ENCODE results near the gene NXN.
"Not testable (repeated sequence)": the region's sequence is repeated elsewhere in the genome, so short reads cannot be mapped to it uniquely, and the experiment has no call there.

NXN gene

GRCh38 chr17:791829-792228, 187.7 kb downstream of the NXN start:
- no peak for DNase-seq

- DNase-seq: not testable (repeated sequence)
Measured at GRCh38 chr17:790874-791247, 188.7 kb downstream of the NXN start.

- not testable (repeated sequence) for DNase-seq
Measured at GRCh38 chr17:789931-790873, 189.4 kb downstream of the NXN start.

DNA sequence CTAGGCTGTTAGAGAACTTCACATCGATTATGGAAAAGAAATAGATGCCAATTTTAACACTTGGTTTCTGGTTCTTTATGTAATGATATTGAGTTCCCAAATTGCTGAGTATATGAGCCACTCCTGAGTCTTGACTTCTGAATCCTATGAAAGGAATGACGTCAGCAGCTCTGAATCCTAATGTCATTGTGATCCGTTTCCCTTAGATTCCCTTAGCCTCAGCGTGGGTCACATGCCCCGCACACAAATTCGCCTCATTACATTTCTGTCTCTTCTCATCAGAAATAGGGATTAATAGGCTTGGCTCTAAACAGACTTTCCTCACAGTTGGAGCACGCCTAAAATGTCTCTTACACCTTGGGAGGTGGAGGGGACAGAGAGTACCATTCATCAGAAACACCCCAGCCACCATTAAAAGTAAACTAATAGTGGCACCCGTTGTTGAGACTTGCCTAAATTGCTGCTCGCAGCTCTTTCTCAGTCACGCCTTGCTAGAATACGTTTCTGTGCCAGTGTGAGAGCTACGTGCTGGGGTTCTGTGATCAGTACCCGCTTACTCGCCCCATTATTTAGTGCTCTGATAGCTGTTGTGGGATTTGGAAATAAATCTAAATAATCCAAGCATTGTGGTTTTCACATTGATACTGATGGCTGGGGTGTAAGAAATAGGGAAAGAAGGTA, 190.3 kb downstream of the NXN start:
- no peak for DNase-seq

- DNase-seq: no peak
Measured at GRCh38 chr17:788551-788950, 191.0 kb downstream of the NXN start.

GRCh38 chr17:787641-788221, 191.8 kb downstream of the NXN start:
- DNase-seq: no peak

DNA sequence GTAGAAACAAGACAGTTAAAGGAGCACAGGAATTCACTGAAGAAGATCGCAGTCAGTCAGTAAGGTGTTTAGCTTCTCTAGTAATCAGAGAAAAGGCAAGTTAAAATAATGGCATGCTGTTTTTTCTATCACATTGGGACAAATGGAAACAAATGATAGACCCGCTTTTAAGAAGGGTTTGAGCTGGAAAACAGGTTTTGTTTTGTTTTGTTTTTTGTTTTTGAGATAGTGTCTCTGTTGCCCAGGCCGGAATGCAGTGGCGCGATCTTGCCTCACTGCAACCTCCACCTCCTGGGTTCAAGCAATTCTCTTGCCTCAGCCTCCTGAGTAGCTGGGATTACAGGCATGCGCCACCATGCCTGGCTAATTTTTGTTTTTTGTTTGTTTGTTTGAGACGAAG, 193.7 kb downstream of the NXN start:
- not testable (repeated sequence) for DNase-seq

- DNase-seq: no peak
Measured at GRCh38 chr17:784143-784542, 195.4 kb downstream of the NXN start.

- peak; percentile 59 for DNase-seq
Measured at GRCh38 chr17:781805-782731, 197.5 kb downstream of the NXN start, which contains the start of the genes GLOD4 and MRM3. GLOD4 (minus strand) TSS chr17:782280; CDS start chr17:782255, 25 bp downstream. MRM3 (plus strand) TSS chr17:782353; CDS start chr17:782379, 26 bp downstream.

DNA sequence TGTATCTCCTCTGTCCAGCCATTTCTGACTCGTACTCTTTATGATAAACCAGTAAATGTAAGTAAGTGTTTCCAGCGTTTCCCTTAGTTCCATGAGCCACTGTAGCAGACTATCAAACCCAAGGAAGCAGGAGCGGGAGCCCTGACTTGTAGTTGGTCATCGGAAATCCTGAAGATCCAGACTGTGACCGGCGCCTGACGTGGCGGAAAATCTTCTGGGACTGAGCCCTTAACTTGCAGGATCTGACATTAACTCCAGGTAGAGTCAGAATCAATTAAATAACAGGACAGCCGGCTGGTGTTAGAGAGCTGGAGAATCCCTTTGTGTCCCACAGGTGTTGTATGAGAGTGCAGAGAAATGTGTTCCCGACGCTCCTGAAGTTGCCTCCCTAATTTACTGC, 201.5 kb downstream of the NXN start:
- no peak for DNase-seq

DNA sequence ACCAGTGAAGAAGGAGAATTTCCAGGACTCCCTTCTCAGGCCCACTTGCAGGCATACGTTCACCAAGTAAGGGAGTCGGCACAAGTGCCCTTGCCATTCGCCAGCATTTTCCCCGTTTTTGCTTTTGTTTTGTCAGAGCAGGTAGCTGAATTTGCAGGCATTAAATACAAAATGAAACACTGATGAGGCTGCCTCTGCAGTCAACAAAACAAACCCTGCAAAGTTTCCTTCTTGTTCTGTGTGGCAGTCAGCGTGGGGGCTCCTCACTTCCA, 205.3 kb downstream of the NXN start:
- DNase-seq: no peak

DNA sequence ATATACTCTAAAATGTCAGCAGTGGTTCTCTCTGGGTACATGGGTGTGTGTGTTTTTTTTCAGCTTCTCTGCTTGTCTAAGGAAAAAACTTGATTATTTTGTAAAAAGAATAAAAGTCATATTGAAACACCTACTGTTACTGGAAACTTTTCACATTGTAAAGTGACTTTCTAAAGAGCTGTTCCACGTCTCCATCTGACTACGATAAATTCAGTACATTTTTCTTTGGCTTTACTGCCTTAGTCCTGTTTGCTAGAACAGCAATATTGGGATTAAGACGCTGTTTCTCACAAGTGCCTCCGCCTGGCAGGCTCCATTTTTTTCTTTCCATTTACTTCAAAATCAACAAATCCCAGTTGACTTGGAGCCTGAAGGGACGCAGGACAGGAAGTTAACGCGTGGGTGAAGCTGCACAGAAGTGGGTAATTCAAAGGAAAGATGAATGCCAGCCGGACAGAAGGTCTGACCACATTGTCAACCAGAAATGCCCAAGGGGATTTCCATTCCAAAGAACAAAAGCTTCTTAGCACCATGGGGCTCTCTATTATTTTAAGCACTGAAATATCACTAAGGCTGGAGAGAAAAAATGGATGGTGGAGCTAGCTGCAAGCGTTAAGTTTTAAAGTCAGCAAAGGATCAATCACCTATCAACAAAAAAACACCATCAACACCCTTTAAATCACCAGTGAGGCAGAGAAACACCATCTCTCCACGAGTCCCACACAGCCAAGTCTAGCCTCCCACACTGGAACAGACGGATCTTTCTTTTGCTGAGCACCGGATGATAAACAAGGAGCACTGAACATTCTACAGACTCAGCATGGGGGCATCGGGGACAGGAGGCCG, 205.9 kb downstream of the NXN start:
- no peak for DNase-seq

GRCh38 chr17:773016-773415, 206.6 kb downstream of the NXN start:
- DNase-seq: no peak

- DNase-seq: no peak
Measured at GRCh38 chr17:767076-767475, 212.5 kb downstream of the NXN start.

- no peak for DNase-seq
Measured at GRCh38 chr17:760371-760770, 219.2 kb downstream of the NXN start.

- DNase-seq: no peak
Measured at GRCh38 chr17:759964-760363, 219.6 kb downstream of the NXN start.

DNA sequence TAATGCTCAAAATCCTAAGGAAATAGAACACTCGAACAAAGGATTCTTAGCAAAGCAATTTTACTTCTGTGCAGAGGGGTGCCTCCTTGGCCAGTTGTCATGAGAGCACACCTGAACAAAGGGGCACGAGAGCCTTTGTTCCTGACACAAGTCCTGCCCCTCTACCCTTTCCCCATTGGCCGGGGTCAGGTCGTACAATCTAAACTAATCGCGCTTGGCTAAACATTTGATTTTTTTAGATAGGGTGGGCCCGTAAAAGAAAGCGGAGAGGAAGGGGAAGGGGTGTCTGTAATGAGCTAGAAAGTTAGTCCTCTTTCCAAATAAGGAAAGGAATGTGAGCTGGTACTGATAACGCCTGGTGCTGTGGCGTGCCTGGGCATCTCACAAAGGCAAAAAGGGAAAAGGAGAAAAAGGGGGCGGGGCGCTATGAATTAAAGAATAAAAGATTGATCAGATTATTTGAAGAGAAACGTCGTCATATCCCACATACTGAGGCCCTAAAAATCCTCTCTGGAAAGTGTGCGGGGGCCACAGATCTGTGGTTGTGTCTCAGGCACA, 223.5 kb downstream of the NXN start:
- not testable (repeated sequence) for DNase-seq

DNA sequence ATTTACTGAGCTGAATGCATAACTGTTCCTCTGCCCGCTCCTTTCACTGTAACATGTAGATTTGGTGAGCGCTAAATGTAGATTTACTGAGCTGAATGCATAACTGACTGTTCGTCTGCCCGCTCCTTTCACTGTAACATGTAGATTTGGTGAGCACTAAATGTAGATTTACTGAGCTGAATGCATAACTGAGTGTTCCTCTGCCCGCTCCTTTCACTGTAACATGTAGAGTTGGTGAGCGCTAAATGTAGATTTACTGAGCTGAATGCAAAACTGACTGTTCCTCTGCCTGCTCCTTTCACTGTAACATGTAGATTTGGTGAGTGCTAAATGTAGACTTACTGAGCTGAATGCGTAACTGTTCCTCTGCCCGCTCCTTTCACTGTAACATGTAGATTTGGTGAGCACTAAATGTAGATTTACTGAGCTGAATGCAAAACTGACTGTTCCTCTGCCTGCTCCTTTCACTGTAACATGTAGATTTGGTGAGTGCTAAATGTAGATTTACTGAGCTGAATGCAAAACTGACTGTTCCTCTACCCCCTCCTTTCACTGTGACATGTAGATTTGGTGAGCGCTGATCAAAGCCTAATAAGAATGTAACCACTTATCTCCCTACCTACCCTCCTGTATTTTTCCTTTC, 224.1 kb downstream of the NXN start:
- DNase-seq: not testable (repeated sequence)

DNA sequence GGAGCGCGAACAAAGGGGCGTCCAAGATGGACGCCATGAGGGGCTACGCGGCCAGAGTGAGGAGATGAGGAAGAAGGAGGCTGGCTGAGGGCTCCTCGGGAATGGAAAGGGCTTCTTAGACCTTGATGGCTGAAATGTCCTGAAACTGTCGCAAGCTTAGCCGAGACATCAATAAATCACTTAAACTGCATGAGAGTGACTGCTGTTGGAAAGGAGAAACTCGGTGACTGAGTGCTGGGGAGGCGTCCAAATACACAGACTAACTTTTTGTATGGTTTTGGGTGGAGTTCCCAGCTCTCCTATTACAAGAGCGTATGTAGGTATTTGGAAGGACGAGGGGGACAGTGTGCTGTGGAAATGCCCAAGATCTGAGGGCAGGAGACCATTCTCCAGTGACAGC, 226.2 kb downstream of the NXN start:
- DNase-seq: no peak

- DNase-seq: peak; percentile 16
Measured at GRCh38 chr17:752620-753219, 226.9 kb downstream of the NXN start.
